Esophagus squamous epithelium (tissue), 4 donors: ENCODE measurements around the gene UBE2R2.
"Not testable (repeated sequence)": the region's sequence is repeated elsewhere in the genome, so short reads cannot be mapped to it uniquely, and the experiment has no call there.

Experiments
- CTCF ChIP-seq, 6 experiments: fragments of 450-650 bp in 4 of 6; fragments of 200-600 bp in 2 of 6; sonication (generic) in 2 of 6; IDR thresholded peaks; one replicate each; pipeline ENCODE4 v1.5.1; 2016 to 2019; ENCODE audit warnings: antibody characterized with exemption in 6 of 6, mild to moderate bottlenecking in 4 of 6, moderate library complexity in 4 of 6
- POLR2A ChIP-seq, 4 donors: fragments of 450-650 bp; IDR thresholded peaks; one replicate each; pipeline ENCODE4 v1.6.1; 2017; ENCODE audit warnings: antibody characterized with exemption in 4 of 4, mild to moderate bottlenecking in 4 of 4, moderate library complexity in 3 of 4

- not testable (repeated sequence) for TF ChIP-seq CTCF, POLR2A (IDR thresholded peaks at IDR 0.05)
Measured at GRCh38 chr9:33827285-33827684, 10.3 kb downstream of the UBE2R2 start.
